ENCODE results near the gene CRYBA2.

The CRYBA2 gene

DNA sequence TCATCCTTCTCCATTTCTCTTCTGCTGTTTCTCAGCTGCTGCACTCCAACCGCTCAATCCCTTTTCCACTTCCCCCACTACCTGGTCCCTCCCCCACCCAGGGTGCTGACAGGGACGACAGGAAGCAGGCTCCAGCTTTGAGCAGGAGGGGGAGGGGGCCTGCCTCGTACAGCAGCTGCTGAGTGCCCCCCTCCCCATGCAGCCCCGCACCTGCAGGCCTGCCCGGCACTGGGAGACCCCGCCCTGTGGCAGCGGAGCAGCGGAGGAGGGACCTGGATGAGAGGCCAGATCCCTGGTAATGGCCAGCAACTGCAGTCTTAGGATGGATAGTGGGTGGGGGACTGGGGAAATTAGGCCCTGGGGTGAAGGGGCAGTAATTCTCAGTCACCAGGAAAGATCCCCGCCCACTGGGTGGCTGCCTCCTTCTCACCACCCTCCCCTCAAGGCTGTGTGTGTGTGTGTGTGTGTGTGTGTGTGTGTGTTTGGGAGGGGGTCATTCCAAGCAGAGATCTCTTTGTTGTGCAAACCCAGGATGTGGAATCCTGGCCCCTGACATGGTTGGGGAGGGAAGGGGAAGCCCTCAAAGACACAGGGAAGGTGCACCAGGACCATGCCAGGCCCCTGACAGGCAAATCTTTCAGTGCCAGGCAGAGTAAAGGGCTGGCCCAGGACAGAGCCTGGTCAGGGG lies 6.8 kb upstream of the CRYBA2 start:
- DNase-seq (ENCODE audit: insufficient read length, low spot score) (no peak), FAIRE-seq (no peak)

- FAIRE-seq (no peak), DNase-seq (ENCODE audit: insufficient read length, low spot score) (no peak)
Measured at GRCh38 chr2:218999021-218999880, 6.0 kb upstream of the CRYBA2 start.

GRCh38 chr2:218998414-218999002 lies 5.3 kb upstream of the CRYBA2 start:
- FAIRE-seq, result no peak
- no peak for DNase-seq (ENCODE audit: insufficient read length, low spot score)

- no peak for FAIRE-seq
- no peak for DNase-seq (ENCODE audit: insufficient read length, low spot score)
Measured at GRCh38 chr2:218997731-218998130, 4.5 kb upstream of the CRYBA2 start.

GRCh38 chr2:218996937-218997336 lies 3.7 kb upstream of the CRYBA2 start:
- no peak for FAIRE-seq

GRCh38 chr2:218995972-218996711 lies 2.9 kb upstream of the CRYBA2 start:
- DNase-seq (ENCODE audit: insufficient read length, low spot score) (peak; percentile 93), FAIRE-seq (peak; percentile 99)

More at GRCh38 chr2:218996937-218997336, 3.7 kb upstream of the CRYBA2 start:
- DNase-seq (ENCODE audit: insufficient read length, low spot score), result no peak

- FAIRE-seq, result no peak
- DNase-seq (ENCODE audit: insufficient read length, low spot score), result no peak
Measured at GRCh38 chr2:218995561-218995960, 2.3 kb upstream of the CRYBA2 start.

DNA sequence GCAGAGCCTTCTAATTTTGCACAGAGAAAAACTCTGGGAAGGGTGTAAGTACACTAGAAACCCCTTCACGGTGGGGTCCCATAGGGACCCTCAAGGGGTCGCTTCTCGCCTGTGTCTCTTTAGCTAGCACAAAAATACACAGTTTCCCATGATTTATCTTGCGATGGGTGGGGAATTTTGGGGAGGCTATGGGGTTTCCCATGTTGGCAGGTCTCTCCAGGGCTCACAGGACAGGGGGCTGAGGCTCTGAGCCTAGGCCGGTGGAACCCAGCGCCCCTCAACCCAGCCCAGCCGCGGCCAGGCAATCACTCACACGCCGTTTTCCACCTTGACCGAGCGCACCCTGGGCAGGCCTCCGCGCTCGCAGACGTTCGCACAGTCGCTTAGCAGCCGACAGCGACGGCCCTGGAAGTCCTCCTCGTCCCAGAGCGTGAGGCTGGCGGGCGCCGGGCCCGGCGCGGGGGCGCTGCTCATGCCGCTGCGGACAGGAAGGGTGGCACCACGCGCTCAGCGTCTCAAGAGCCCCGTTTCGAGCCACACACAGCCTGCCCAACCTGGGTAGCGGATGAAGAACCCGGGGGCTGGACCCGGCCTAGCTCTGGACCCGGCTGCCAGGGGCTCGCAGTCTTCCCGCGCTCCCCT lies 398 bp downstream of the CRYBA2 start:
- DNase-seq (ENCODE audit: insufficient read length, low spot score) (no peak), FAIRE-seq (no peak)

- FAIRE-seq (no peak), DNase-seq (ENCODE audit: insufficient read length, low spot score) (no peak)
Measured at GRCh38 chr2:218992196-218992595, 1.0 kb downstream of the CRYBA2 start.

GRCh38 chr2:218991674-218992168 lies 1.5 kb downstream of the CRYBA2 start:
- no peak for FAIRE-seq
- no peak for DNase-seq (ENCODE audit: insufficient read length, low spot score)

DNA sequence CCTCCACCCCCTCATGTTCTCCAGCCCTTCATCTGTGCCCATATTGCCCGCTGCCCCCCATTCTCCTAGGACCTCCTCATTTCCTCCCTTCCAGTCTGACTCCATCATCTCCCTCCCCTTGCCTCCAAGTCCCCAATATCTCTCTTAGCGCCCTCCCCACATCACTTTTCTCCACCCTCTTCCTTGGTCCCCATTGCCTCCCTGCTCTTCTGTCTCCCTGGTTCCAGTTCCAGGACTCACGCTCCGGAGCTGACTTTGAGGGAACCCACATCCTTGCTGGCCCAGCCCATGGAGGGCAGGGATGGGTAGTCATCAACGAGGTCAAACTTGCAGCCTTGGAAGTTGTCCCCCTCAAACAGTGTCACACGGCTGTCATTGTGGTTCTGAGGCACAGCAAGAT lies 2.6 kb downstream of the CRYBA2 start:
- DNase-seq (ENCODE audit: insufficient read length, low spot score) (no peak), FAIRE-seq (no peak)

DNA sequence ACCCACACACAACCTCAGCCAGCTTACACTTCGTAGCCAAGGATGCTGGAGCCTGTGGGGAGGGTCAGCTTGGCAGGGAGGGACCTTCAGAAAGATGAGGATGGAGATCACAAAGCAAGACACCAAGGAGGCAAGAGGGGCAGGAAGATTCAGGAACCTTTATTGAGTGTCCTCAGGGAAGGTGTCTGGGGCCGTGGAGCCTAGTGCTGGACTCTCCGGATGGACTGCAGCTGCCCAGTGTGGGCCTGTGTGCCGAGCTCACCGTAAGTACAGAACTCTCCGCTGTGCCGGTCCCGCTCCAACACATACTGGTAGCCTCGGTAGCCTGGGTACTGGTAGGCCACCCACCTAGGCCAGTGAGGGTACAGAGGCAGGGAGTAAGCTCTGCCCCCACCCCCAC lies 3.2 kb downstream of the CRYBA2 start:
- DNase-seq (ENCODE audit: insufficient read length, low spot score) (no peak), FAIRE-seq (no peak)

DNA sequence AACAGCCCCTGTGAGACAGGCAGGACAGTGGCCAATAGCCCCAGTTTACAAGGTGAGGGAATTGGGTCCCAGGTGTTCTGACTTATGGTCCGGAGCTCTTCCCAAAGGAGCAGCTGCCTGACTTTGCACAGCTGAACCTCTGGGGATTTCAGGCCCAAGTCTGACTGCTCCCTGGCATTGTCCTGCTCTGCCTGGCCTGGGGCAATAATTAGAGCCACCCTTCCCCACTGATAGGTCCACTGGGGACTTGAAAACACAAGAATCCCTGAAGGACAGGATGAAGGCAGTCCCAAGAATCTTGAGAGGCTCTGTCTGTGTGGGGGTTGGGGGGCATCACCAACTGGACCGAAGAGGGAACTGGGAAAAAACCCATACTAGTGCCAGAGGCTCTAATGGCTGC lies 4.6 kb downstream of the CRYBA2 start:
- no peak for FAIRE-seq
- no peak for DNase-seq (ENCODE audit: insufficient read length, low spot score)

DNA sequence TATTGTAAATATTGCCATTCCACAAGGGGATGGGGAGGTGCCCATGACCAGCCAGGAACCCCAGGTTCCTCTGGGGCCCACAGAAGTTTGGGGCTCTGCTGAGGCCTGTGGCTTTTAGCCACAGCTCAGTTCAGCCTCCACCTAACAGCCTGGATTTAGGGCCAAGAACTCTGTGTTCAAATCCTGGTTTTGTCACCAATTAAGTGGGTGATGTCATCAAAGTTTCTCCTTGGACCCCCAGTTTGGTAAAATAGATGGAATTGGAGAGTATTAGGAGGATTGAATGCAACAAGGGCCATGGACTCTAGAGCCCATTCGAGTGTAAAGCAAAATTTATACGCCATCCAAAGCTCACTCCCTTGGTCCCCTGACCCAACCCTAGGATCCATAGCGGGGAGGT lies 5.1 kb downstream of the CRYBA2 start:
- FAIRE-seq, result no peak
- DNase-seq (ENCODE audit: insufficient read length, low spot score), result no peak

DNA sequence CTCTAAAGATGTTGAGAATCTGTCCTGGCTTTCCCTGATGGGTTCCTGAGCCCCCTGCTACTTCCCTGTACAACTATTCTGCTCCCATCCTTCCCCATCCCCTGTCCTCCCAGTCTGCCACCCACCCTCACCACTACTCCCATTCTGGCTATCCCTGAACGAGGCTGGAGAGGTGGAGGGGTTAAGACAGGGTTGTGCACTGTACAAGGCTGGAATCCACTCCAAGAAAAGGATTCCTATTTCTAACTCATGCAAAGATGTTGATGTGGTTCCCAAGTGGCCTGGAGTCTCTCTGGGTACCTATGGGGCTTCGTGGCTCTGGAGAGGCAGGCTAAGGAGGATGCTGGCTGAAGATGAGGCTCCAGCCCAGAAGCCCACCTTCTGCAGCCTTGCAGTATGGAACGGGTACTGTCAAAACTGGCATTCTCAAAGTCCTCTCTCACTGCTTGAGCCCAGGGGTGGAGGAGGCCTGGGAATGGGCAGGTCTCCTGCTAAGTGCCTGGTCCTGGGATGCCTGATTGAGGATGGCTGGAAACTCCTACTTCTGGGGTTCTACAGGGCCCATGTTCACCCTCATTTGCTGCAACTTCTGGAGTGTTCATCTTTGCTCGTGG lies 7.0 kb downstream of the CRYBA2 start:
- no peak for DNase-seq (ENCODE audit: insufficient read length, low spot score)
- FAIRE-seq, result no peak

DNA sequence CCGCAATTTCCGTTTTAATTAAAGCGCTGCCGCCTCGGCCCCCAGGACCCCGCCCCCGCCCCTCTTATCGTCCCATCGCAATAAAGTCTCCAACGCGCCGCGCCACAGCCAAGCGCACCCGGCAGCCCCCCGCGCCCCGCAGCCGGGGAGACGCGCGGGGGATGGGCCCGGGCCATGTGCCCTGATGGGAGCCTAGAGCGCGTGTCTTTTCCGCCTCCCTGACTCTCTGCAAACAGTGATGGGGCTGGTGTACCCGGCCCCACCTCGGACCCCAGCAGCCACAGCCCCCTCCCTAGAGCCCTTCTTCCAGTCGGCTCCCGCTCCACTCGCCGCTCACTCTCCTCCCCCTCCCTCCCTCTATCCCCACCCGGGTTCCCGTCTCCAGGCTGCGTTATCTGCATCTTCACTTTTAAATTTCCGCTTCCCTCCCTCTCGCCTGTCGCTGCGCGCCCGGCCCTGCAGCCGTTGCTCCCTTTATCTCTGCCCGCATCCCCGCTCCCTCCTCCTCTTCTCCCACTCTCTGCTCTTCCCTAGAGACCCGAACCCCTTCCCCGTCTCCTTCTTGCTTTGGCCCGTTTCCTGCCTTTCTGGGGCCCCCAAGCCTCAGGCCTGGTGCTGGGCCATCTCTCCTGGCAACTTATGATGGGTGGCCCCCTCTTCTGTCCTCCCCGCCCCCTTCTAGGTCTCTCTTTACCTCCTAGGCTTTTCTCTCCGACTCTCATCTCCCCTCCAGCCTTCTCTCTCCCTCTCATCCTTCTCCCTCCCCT lies 7.7 kb downstream of the CRYBA2 start:
- no peak for FAIRE-seq
- no peak for DNase-seq (ENCODE audit: insufficient read length, low spot score)

- DNase-seq (ENCODE audit: insufficient read length, low spot score), result no peak
- FAIRE-seq, result no peak
Measured at GRCh38 chr2:218985021-218985324, 8.2 kb downstream of the CRYBA2 start, which contains the start of gene FEV. Gene FEV (minus strand): TSS chr2:218985184. CDS start chr2:218985075, 109 bp downstream.

DNA sequence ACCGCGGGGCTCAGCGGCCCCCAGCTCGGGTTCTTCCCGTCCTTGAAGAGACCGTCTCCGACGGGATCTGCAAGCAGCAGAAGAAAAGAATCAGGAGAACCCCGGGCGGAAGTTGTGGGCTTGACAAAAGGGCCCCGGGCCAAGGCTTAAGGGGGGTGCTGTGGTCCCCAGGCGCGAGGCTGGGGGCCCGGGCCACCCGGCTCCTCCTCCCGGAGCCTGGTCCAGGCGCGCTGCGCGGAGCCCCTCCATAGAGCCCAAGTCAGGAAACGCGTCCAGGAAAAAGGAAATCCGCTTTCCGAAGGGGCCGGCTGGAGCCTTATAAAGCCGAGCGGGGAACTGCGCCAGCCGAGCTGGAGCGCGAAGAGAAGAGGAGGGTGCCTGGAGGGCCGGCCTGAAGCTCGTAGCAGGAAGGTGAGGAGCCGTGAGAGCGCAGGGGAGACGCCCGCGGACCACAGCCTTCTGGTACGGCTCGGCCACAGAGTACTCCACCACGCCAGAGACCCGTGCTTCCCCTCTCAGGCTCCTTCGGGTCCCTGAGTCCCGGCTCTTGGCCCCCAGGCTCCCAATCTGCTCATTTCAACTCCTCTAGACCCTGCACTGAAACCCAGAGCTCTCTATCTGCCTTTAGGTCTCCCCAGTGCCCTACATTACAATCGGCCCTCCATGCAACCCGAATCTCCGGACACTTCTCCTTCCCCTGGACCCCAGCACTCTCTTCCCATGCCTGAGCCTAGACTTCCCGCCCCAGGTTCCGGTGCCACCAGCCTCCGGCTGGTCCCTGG lies 8.8 kb downstream of the CRYBA2 start:
- DNase-seq (ENCODE audit: insufficient read length, low spot score), result no peak
- FAIRE-seq, result no peak

- no peak for DNase-seq (ENCODE audit: insufficient read length, low spot score)
- no peak for FAIRE-seq
Measured at GRCh38 chr2:218983934-218984238, 9.3 kb downstream of the CRYBA2 start.
